Spleen (tissue), 11 donors: ENCODE measurements around the gene GSKIP. TPM values are rescaled to one million over a fixed set of nuclear protein-coding genes. Genes with fewer than 3 reads are reported as not detected.

Source experiments
- DNase-seq: peaks from one replicate; pipeline ENCODE4 v3.0.0-alpha.2; 2020
- H3K27ac ChIP-seq, 8 donors: fragments of 200-600 bp; sonication (generic) in 7 of 8; 1 replicate in 4 of 8; 2 replicates in 4 of 8; pipeline versions ENCODE4 v1.5.0 to v1.8.0; 2016 to 2021; ENCODE audit warnings: inconsistent platforms in 4 of 8, mild to moderate bottlenecking in 4 of 8, moderate library complexity in 1 of 8
- H3K27me3 ChIP-seq, 7 donors: fragments of 200-600 bp; sonication (generic) in 6 of 7; replicated peaks in 1 of 7; 1 replicate in 4 of 7; 2 replicates in 3 of 7; pipeline versions ENCODE4 v1.5.0 to v1.8.0; 2016 to 2021; ENCODE audit warnings: inconsistent platforms in 3 of 7, mild to moderate bottlenecking in 1 of 7
- H3K36me3 ChIP-seq, 6 donors: fragments of 200-600 bp; sonication (generic) in 5 of 6; 1 replicate in 4 of 6; 2 replicates in 2 of 6; pipeline versions ENCODE4 v1.5.0 to v1.8.0; 2016 to 2021; ENCODE audit warnings: inconsistent platforms in 2 of 6
- H3K4me1 ChIP-seq, 6 donors: fragments of 200-600 bp; sonication (generic) in 5 of 6; 1 replicate in 3 of 6; 2 replicates in 3 of 6; pipeline versions ENCODE4 v1.5.0 to v1.8.0; 2016 to 2021; ENCODE audit warnings: inconsistent platforms in 3 of 6
- H3K4me3 ChIP-seq, 8 donors: fragments of 200-600 bp; sonication (generic) in 7 of 8; 1 replicate in 4 of 8; 2 replicates in 4 of 8; pipeline versions ENCODE4 v1.5.0 to v1.8.0; 2016 to 2021; ENCODE audit warnings: inconsistent platforms in 4 of 8, mild to moderate bottlenecking in 4 of 8, moderate library complexity in 2 of 8
- H3K9me3 ChIP-seq, 8 donors: fragments of 200-600 bp; sonication (generic) in 7 of 8; 1 replicate in 4 of 8; 2 replicates in 4 of 8; pipeline versions ENCODE4 v1.5.0 to v1.8.0; 2016 to 2021; ENCODE audit warnings: inconsistent platforms in 4 of 8
- CTCF ChIP-seq, 11 experiments: fragments of 200-600 bp in 7 of 11; fragments of 450-650 bp in 4 of 11; sonication (generic) in 4 of 11; IDR thresholded peaks in 8 of 11; conservative IDR thresholded peaks in 3 of 11; 1 replicate in 7 of 11; 2 replicates in 4 of 11; pipeline versions ENCODE4 v1.4.0 to v1.8.0; 2016 to 2021; ENCODE audit warnings: antibody characterized with exemption in 11 of 11, inconsistent platforms in 4 of 11, mild to moderate bottlenecking in 1 of 11
- POLR2A ChIP-seq, 3 donors: fragments of 450-650 bp; IDR thresholded peaks; one replicate each; pipeline ENCODE4 v1.5.1; 2017; ENCODE audit warnings: antibody characterized with exemption in 3 of 3, mild to moderate bottlenecking in 1 of 3
- POLR2AphosphoS5 ChIP-seq, 3 donors: sonication (generic); formaldehyde crosslinking; IDR thresholded peaks; one replicate each; pipeline ENCODE4 v1.5.1; 2017; ENCODE audit warnings: antibody characterized with exemption in 3 of 3
- WGBS, 5 donors: extraction: QIAGEN DNeasy Blood & Tissue Kit in 3 of 5; methylation state at CpG; one replicate each; pipeline versions ENCODE4 v1.1.5 to v1.1.7; 2013 to 2018; 5-methylcytosine and 5-hydroxymethylcytosine counted together
- intact Hi-C: fragments of 100-400 bp; cut with DNase I; formaldehyde crosslinking; loops from one replicate; pipeline ENCODE4 v1.15.0; 2023; ENCODE audit warnings: low total_unique reads
- polyA plus RNA-seq, 3 donors: library from polyadenylated mRNA; stranded (reverse); fragments of 200-250 nt; gene quantifications; one replicate each; pipeline ENCODE4 v1.2.1, GENCODE V29; 2013
- total RNA-seq, 7 donors: library from RNA; depleted of rRNA in 3 of 7; stranded (reverse); fragments of >200 nt in 3 of 7; fragmentation: NEBNext Ultra II Directional in 4 of 7; extraction: Animal tissue kit (Norgen Biotek cat#: 25700) in 4 of 7; gene quantifications; one replicate each; pipeline versions ENCODE4 v1.1.0 to v1.2.1, GENCODE V29; 2016 to 2021
- donor health status: healthy with polysubstance abuse.
- donor health status: DM: no; HTN: no; CAD: no; lungs with moderate emphysema.
- donor health status: DM: no; HTN: no; CAD: no.
- donor health status: Bipolar disorder and iron deficiency.
- donor health status: healthy.
- donor health status: DM: no; HTN: no; CAD: no.
- donor health status: DM: yes; HTN: yes; CAD: no.

The GSKIP gene
- total and polyA plus RNA-seq, 10 donors, result 11.0 to 24.3 (median 15.9) TPM

- Histone ChIP-seq H3K36me3 (no peaks in the 10 kb centered on the region), H3K4me3 (no peak overlapping the region), H3K4me1 (peaks cover 5 to 26% (median 19%) of the 10 kb centered on the region in 6 donors), H3K27ac (peak overlapping the region in 1 of 8 donors; percentile 17), H3K9me3 (no peaks in the 10 kb centered on the region), H3K27me3 (peaks cover 0 to 14% (median 0%) of the 10 kb centered on the region in 7 donors)
- TF ChIP-seq CTCF (IDR thresholded peaks at IDR 0.05 in 8 of 11, conservative IDR thresholded peaks at IDR 0.05 in 3 of 11) (no peak), POLR2AphosphoS5 (IDR thresholded peaks at IDR 0.05) (no peak), POLR2A (IDR thresholded peaks at IDR 0.05) (no peak)
- no peak for DNase-seq
- intact Hi-C loops, result no loop called here
- 76 to 94% (median 84%) methylated on average over 7 of the region's 7 CpGs for WGBS, 5 donors
These were observed 30.9 kb downstream of the GSKIP start for GRCh38 chr14:96394047-96394815.

- no peak for DNase-seq
- intact Hi-C loops, result no loop called here
- 86 to 96% (median 94%) methylated on average over 8 of the region's 8 CpGs for WGBS, 5 donors
These were observed 35.1 kb downstream of the GSKIP start for GRCh38 chr14:96398432-96398831.

GRCh38 chr14:96398921-96399320 lies 35.6 kb downstream of the GSKIP start:
- intact Hi-C loops, result no loop called here
- TF ChIP-seq CTCF (IDR thresholded peaks at IDR 0.05 in 8 of 11, conservative IDR thresholded peaks at IDR 0.05 in 3 of 11), result no peak
- TF ChIP-seq POLR2AphosphoS5 (IDR thresholded peaks at IDR 0.05), result no peak
- TF ChIP-seq POLR2A (IDR thresholded peaks at IDR 0.05), result no peak
- WGBS, 5 donors, result 77 to 89% (median 88%) methylated on average over 5 of the region's 5 CpGs

More at GRCh38 chr14:96398432-96398831, 35.1 kb downstream of the GSKIP start:
- no peak overlapping the region for H3K27ac ChIP-seq
- H3K9me3 ChIP-seq, result no peaks in the 10 kb centered on the region
- H3K4me1 ChIP-seq, result peaks cover 0 to 5% (median 0%) of the 10 kb centered on the region in 6 donors
- H3K36me3 ChIP-seq, result no peaks in the 10 kb centered on the region
- TF ChIP-seq POLR2AphosphoS5 (IDR thresholded peaks at IDR 0.05), result no peak
- no peak for TF ChIP-seq CTCF (IDR thresholded peaks at IDR 0.05 in 8 of 11, conservative IDR thresholded peaks at IDR 0.05 in 3 of 11)
- TF ChIP-seq POLR2A (IDR thresholded peaks at IDR 0.05), result no peak
- no peak overlapping the region for H3K4me3 ChIP-seq
- H3K27me3 ChIP-seq, result no peaks in the 10 kb centered on the region

GRCh38 chr14:96399405-96399804 lies 36.1 kb downstream of the GSKIP start:
- WGBS, 5 donors, result 81 to 94% (median 88%) methylated on average over 9 of the region's 9 CpGs
- Histone ChIP-seq H3K9me3 (no peaks in the 10 kb centered on the region), H3K4me1 (peaks cover 0 to 11% (median 0%) of the 10 kb centered on the region in 6 donors), H3K27ac (no peak overlapping the region), H3K27me3 (no peaks in the 10 kb centered on the region), H3K36me3 (no peaks in the 10 kb centered on the region), H3K4me3 (no peak overlapping the region)
- DNase-seq, result no peak
- no peak for TF ChIP-seq POLR2AphosphoS5 (IDR thresholded peaks at IDR 0.05)
- TF ChIP-seq CTCF (IDR thresholded peaks at IDR 0.05 in 8 of 11, conservative IDR thresholded peaks at IDR 0.05 in 3 of 11), result no peak
- no peak for TF ChIP-seq POLR2A (IDR thresholded peaks at IDR 0.05)
- intact Hi-C loops, result no loop called here

More at GRCh38 chr14:96398921-96399320, 35.6 kb downstream of the GSKIP start:
- no peaks in the 10 kb centered on the region for H3K27me3 ChIP-seq
- H3K27ac ChIP-seq, result no peak overlapping the region
- H3K4me1 ChIP-seq, result peaks cover 0 to 8% (median 0%) of the 10 kb centered on the region in 6 donors
- no peaks in the 10 kb centered on the region for H3K36me3 ChIP-seq
- H3K4me3 ChIP-seq, result no peak overlapping the region
- H3K9me3 ChIP-seq, result no peaks in the 10 kb centered on the region
- no peak for DNase-seq
